K562 (cell line): ENCODE measurements around the gene C2orf92. TPM values are rescaled to one million over a fixed set of nuclear protein-coding genes. Genes with fewer than 3 reads are reported as not detected.

Experiments used
- ELF4 ChIP-seq: fragments of 450-650 bp; formaldehyde crosslinking; IDR thresholded peaks from 2 replicates; pipeline ENCODE4 v1.4.0; 2022; ENCODE audit warnings: missing genetic modification characterization
- EP300 ChIP-seq: IDR thresholded peaks from 2 replicates; pipeline ENCODE4 v1.6.1; 2012; ENCODE audit warnings: low read length, improper control_type of control experiment
- HDAC3 ChIP-seq: fragments of 450-650 bp; IDR thresholded peaks from 2 replicates; pipeline ENCODE4 v1.6.1; 2018; ENCODE audit warnings: borderline replicate concordance, mild to moderate bottlenecking, moderate library complexity; ENCODE audit not compliant: partially characterized antibody
- MTA2 ChIP-seq: fragments of 450-650 bp; IDR thresholded peaks from 2 replicates; pipeline ENCODE4 v1.6.1; 2016; ENCODE audit warnings: low read depth
- MYC ChIP-seq, 2 experiments: fragments of 250-450 bp in 1 of 2; sonication (Bioruptor Pico) in 1 of 2; IDR thresholded peaks; 2 replicates each; pipeline versions ENCODE4 v1.5.1 to v1.6.1; 2012 to 2021; ENCODE audit warnings: low read depth in 2 of 2, borderline replicate concordance in 1 of 2, improper control_type of control experiment in 1 of 2, low read length in 1 of 2, mild to moderate bottlenecking in 1 of 2, moderate library complexity in 1 of 2
- OTX1 ChIP-seq: fragments of 450-650 bp; formaldehyde crosslinking; IDR thresholded peaks from 2 replicates; pipeline ENCODE4 v1.4.0; 2022; ENCODE audit warnings: mild to moderate bottlenecking
- RFX7 ChIP-seq: fragments of 250-450 bp; sonication (Bioruptor Pico); IDR thresholded peaks from 2 replicates; pipeline ENCODE4 v1.5.1; 2021; ENCODE audit warnings: mild to moderate bottlenecking
- SMARCA4 ChIP-seq: fragments of 450-650 bp; IDR thresholded peaks from 2 replicates; pipeline ENCODE4 v1.6.1; 2016
- SRSF3 ChIP-seq: fragments of 200-400 bp; formaldehyde crosslinking; IDR thresholded peaks from 2 replicates; pipeline ENCODE4 v1.6.1; 2016; ENCODE audit warnings: mild to moderate bottlenecking, low read length, moderate library complexity; ENCODE audit not compliant: insufficient read depth
- TFAM ChIP-seq: fragments of 250-450 bp; sonication (Bioruptor Pico); conservative IDR thresholded peaks from 2 replicates; pipeline ENCODE4 v1.5.0; 2021; ENCODE audit warnings: mild to moderate bottlenecking, moderate library complexity
- ZNF12 ChIP-seq: sonication (generic); formaldehyde crosslinking; IDR thresholded peaks from 2 replicates; pipeline ENCODE4 v1.4.0; 2020; ENCODE audit warnings: mild to moderate bottlenecking, missing genetic modification reagents
- polyA plus RNA-seq, 8 experiments: library from polyadenylated mRNA; depleted of rRNA in 4 of 8; stranded (reverse) in 5 of 8; unstranded in 3 of 8; fragments of >200 nt; fragmentation: Nextera tagmentation in 2 of 8; fragmentation: Illumina TruSeq in 1 of 8; extraction: Ambion mirVana in 2 of 8; extraction: Trizol in 1 of 8; gene quantifications; 2 replicates each; pipeline versions ENCODE4 v1.2.1 to v1.2.3, GENCODE V29; 2011 to 2014; ENCODE audit warnings: inconsistent platforms in 1 of 8, missing spikeins in 1 of 8
- total RNA-seq, 7 experiments: library from RNA; depleted of rRNA in 6 of 7; stranded (reverse); fragments of >200 nt in 6 of 7; fragmentation: Illumina TruSeq in 2 of 7; extraction: Trizol in 2 of 7; gene quantifications; 2 replicates each; pipeline versions ENCODE4 v1.2.1 to v1.2.3, GENCODE V29; 2011 to 2021; ENCODE audit warnings: low replicate concordance in 1 of 7
- TF ChIP-seq, protein P1 (sequence below): fragments of 450-650 bp; IDR thresholded peaks from 2 replicates; pipeline ENCODE4 v1.6.1; 2016; ENCODE audit warnings: low read depth
- TF ChIP-seq, protein P2 (sequence below): sonication (generic); formaldehyde crosslinking; IDR thresholded peaks from 2 replicates; pipeline ENCODE4 v1.8.0; 2022; ENCODE audit warnings: missing genetic modification reagents, mild to moderate bottlenecking, moderate library complexity, borderline replicate concordance
- TF ChIP-seq, protein P3 (sequence below): fragments of 200-800 bp; sonication (Bioruptor generic); IDR thresholded peaks from 2 replicates; pipeline ENCODE4 v1.6.1; 2017; ENCODE audit warnings: missing genetic modification characterization, missing compliant biosample characterization
- TF ChIP-seq, protein P4 (sequence below): fragments of 250-450 bp; sonication (Bioruptor Pico); IDR thresholded peaks from 2 replicates; pipeline ENCODE4 v1.9.0; 2021; ENCODE audit warnings: mild to moderate bottlenecking

Gene C2orf92
- total and polyA plus RNA-seq, 9 of the 15 experiments (the other 6 are each of a cell fraction or from before 2014, with no cell fraction given): 0.65 to 6.8 (median 3.6) TPM

DNA sequence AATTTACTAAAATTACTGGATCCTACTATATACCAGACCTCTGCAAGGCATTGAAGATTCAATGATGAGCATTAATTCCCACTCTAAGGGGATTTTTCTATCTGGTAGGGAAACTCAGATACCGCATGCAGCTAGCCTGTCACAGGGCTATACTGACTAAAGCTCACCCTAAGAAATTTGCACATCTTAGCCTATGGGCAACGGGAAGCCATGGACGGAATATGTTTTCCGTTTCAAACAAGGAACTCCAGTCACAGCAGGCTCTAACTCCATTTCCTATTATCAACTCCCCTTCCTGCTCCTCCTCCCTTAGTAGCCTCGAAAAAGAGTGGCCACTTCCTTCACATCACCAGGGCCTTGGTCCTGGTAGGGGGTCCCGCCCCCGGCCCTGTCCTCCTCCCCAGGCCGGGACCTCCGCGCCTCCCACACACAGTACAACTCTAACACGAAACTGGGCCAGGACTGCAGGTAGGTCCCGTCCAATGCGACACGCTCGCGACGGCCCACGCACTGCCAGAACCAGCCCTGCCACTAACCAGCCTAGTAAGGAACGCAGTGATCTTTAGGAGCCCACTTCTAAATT is 24.3 kb upstream of the C2orf92 start (continued):
- TF ChIP-seq, protein P1, sequence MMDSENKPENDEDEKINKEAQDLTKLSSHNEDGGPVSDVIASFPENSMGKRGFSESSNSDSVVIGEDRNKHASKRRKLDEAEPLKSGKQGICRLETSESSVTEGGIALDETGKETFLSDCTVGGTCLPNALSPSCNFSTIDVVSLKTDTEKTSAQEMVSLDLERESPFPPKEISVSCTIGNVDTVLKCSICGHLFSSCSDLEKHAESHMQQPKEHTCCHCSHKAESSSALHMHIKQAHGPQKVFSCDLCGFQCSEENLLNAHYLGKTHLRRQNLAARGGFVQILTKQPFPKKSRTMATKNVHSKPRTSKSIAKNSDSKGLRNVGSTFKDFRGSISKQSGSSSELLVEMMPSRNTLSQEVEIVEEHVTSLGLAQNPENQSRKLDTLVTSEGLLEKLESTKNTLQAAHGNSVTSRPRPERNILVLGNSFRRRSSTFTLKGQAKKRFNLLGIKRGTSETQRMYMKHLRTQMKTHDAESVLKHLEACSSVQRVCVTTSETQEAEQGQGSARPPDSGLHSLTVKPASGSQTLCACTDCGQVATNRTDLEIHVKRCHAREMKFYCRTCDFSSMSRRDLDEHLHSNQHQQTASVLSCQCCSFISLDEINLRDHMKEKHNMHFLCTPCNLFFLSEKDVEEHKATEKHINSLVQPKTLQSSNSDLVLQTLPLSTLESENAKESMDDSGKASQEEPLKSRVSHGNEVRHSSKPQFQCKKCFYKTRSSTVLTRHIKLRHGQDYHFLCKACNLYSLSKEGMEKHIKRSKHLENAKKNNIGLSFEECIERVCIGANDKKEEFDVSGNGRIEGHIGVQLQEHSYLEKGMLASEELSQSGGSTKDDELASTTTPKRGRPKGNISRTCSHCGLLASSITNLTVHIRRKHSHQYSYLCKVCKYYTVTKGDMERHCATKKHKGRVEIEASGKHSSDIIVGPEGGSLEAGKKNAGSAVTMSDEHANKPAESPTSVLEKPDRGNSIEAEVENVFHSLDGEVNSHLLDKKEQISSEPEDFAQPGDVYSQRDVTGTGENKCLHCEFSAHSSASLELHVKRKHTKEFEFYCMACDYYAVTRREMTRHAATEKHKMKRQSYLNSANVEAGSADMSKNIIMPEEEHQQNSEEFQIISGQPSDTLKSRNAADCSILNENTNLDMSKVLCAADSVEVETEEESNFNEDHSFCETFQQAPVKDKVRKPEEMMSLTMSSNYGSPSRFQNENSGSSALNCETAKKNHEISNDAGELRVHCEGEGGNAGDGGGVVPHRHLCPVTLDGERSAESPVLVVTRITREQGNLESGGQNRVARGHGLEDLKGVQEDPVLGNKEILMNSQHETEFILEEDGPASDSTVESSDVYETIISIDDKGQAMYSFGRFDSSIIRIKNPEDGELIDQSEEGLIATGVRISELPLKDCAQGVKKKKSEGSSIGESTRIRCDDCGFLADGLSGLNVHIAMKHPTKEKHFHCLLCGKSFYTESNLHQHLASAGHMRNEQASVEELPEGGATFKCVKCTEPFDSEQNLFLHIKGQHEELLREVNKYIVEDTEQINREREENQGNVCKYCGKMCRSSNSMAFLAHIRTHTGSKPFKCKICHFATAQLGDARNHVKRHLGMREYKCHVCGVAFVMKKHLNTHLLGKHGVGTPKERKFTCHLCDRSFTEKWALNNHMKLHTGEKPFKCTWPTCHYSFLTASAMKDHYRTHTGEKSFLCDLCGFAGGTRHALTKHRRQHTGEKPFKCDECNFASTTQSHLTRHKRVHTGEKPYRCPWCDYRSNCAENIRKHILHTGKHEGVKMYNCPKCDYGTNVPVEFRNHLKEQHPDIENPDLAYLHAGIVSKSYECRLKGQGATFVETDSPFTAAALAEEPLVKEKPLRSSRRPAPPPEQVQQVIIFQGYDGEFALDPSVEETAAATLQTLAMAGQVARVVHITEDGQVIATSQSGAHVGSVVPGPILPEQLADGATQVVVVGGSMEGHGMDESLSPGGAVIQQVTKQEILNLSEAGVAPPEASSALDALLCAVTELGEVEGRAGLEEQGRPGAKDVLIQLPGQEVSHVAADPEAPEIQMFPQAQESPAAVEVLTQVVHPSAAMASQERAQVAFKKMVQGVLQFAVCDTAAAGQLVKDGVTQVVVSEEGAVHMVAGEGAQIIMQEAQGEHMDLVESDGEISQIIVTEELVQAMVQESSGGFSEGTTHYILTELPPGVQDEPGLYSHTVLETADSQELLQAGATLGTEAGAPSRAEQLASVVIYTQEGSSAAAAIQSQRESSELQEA: no peak
- no peak for TF ChIP-seq MYC (IDR thresholded peaks at IDR 0.05; ENCODE audit: low read depth, low read length)
- TF ChIP-seq MYC (CRISPR knock-in tag; IDR thresholded peaks at IDR 0.05; ENCODE audit: borderline replicate concordance, low read depth): 0 out of 2 replicates have a peak, but pooled peaks have one; percentile 43
- TF ChIP-seq MTA2: no peak
- TF ChIP-seq HDAC3: no peak
- TF ChIP-seq OTX1 (CRISPR knock-in tag): no peak; the same call in 1 of the 2 replicates
- TF ChIP-seq SRSF3: no peak
- TF ChIP-seq, protein P2, sequence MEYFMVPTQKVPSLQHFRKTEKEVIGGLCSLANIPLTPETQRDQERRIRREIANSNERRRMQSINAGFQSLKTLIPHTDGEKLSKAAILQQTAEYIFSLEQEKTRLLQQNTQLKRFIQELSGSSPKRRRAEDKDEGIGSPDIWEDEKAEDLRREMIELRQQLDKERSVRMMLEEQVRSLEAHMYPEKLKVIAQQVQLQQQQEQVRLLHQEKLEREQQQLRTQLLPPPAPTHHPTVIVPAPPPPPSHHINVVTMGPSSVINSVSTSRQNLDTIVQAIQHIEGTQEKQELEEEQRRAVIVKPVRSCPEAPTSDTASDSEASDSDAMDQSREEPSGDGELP (CRISPR knock-in tag): no peak
- no peak for TF ChIP-seq TFAM
- peak; percentile 45; the same call in 1 of the 2 replicates for TF ChIP-seq SMARCA4
- TF ChIP-seq EP300: no peak
- TF ChIP-seq, protein P3, sequence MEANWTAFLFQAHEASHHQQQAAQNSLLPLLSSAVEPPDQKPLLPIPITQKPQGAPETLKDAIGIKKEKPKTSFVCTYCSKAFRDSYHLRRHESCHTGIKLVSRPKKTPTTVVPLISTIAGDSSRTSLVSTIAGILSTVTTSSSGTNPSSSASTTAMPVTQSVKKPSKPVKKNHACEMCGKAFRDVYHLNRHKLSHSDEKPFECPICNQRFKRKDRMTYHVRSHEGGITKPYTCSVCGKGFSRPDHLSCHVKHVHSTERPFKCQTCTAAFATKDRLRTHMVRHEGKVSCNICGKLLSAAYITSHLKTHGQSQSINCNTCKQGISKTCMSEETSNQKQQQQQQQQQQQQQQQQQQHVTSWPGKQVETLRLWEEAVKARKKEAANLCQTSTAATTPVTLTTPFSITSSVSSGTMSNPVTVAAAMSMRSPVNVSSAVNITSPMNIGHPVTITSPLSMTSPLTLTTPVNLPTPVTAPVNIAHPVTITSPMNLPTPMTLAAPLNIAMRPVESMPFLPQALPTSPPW (CRISPR knock-in tag): no peak
- TF ChIP-seq, protein P4, sequence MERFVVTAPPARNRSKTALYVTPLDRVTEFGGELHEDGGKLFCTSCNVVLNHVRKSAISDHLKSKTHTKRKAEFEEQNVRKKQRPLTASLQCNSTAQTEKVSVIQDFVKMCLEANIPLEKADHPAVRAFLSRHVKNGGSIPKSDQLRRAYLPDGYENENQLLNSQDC (CRISPR knock-in tag): no peak
- peak; percentile 45; the same call in 1 of the 2 replicates for TF ChIP-seq ZNF12 (CRISPR knock-in tag)
- TF ChIP-seq RFX7 (CRISPR knock-in tag): peak; percentile 32; the same call in 1 of the 2 replicates
- no peak for TF ChIP-seq ELF4
